Endodermal cell (in vitro differentiated cells): ENCODE results near the gene ZNF730. TPM values are rescaled to one million over a fixed set of nuclear protein-coding genes. Genes with fewer than 3 reads are reported as not detected.
"Not testable (repeated sequence)": the region's sequence is repeated elsewhere in the genome, so short reads cannot be mapped to it uniquely, and the experiment has no call there.

Experiments used
- DNase-seq: peaks from one replicate; pipeline ENCODE4 v3.0.0-alpha.2; 2017
- H3K27ac ChIP-seq: 2 replicates; pipeline ENCODE4 v1.5.1; 2013; ENCODE audit warnings: mild to moderate bottlenecking, low read depth, low read length, moderate library complexity
- H3K27me3 ChIP-seq: 2 replicates; pipeline ENCODE4 v1.6.1; 2013; ENCODE audit warnings: mild to moderate bottlenecking, low read length, moderate library complexity; ENCODE audit not compliant: insufficient read depth, control insufficient read depth, poor library complexity, severe bottlenecking
- H3K36me3 ChIP-seq: 2 replicates; pipeline ENCODE4 v1.7.0; 2013; ENCODE audit warnings: mild to moderate bottlenecking, low read length, moderate library complexity; ENCODE audit not compliant: control insufficient read depth, insufficient read depth
- H3K4me1 ChIP-seq: one replicate; pipeline ENCODE4 v1.7.0; 2013; ENCODE audit warnings: low read length; ENCODE audit not compliant: control insufficient read depth, insufficient read depth
- H3K4me3 ChIP-seq: 2 replicates; pipeline ENCODE4 v1.5.1; 2013; ENCODE audit warnings: mild to moderate bottlenecking, low read length, moderate library complexity
- H3K9ac ChIP-seq: 2 replicates; pipeline ENCODE4 v1.6.1; 2013; ENCODE audit warnings: mild to moderate bottlenecking, low read length, moderate library complexity; ENCODE audit not compliant: poor library complexity, severe bottlenecking; ENCODE audit errors: extremely low read depth
- H3K9me3 ChIP-seq: 2 replicates; pipeline ENCODE4 v1.6.1; 2013; ENCODE audit warnings: mild to moderate bottlenecking, low read length, moderate library complexity; ENCODE audit not compliant: control insufficient read depth
- H3K27ac Mint-ChIP-seq: 2 replicates; pipeline ENCODE4 v1.8.0; 2020; ENCODE audit warnings: mixed read lengths
- H3K27me3 Mint-ChIP-seq: 2 replicates; pipeline ENCODE4 v1.8.0; 2021; ENCODE audit warnings: mild to moderate bottlenecking, mixed read lengths; ENCODE audit not compliant: insufficient read depth
- H3K36me3 Mint-ChIP-seq: 2 replicates; pipeline ENCODE4 v1.8.0; 2020; ENCODE audit warnings: low read depth, mixed read lengths
- H3K4me1 Mint-ChIP-seq: 2 replicates; pipeline ENCODE4 v1.8.0; 2020; ENCODE audit warnings: mixed read lengths
- H3K4me3 Mint-ChIP-seq: 2 replicates; pipeline ENCODE4 v1.8.0; 2020; ENCODE audit warnings: mild to moderate bottlenecking, moderate library complexity, mixed read lengths
- H3K9me3 Mint-ChIP-seq: 2 replicates; pipeline ENCODE4 v1.8.0; 2020; ENCODE audit warnings: mild to moderate bottlenecking, mixed read lengths
- WGBS, 2 experiments: methylation state at CpG; one replicate each; pipeline versions ENCODE4 v1.1.5 to v1.1.7; 2013; ENCODE audit warnings: missing lambda C conversion rate in 2 of 2, mixed read lengths in 1 of 2; ENCODE audit not compliant: insufficient coverage in 1 of 2, insufficient read length in 1 of 2; 5-methylcytosine and 5-hydroxymethylcytosine counted together
- total RNA-seq, 2 donors: library from RNA; stranded (reverse); fragmentation: NEBNext Ultra II Directional in 1 of 2; extraction: Animal tissue kit (Norgen Biotek cat#: 25700) in 1 of 2; gene quantifications; 2 replicates in 1 of 2; 3 replicates in 1 of 2; pipeline ENCODE4 v1.2.1, GENCODE V29; 2021
- TF ChIP-seq, protein P1 (sequence below): fragments of 200-600 bp; sonication (generic); conservative IDR thresholded peaks from 2 replicates; pipeline ENCODE4 v1.5.0; 2021; ENCODE audit warnings: antibody characterized with exemption, mild to moderate bottlenecking

The ZNF730 gene
- total RNA-seq, 2 donors from 2014 or later = 40.3 to 83.9 TPM

DNA sequence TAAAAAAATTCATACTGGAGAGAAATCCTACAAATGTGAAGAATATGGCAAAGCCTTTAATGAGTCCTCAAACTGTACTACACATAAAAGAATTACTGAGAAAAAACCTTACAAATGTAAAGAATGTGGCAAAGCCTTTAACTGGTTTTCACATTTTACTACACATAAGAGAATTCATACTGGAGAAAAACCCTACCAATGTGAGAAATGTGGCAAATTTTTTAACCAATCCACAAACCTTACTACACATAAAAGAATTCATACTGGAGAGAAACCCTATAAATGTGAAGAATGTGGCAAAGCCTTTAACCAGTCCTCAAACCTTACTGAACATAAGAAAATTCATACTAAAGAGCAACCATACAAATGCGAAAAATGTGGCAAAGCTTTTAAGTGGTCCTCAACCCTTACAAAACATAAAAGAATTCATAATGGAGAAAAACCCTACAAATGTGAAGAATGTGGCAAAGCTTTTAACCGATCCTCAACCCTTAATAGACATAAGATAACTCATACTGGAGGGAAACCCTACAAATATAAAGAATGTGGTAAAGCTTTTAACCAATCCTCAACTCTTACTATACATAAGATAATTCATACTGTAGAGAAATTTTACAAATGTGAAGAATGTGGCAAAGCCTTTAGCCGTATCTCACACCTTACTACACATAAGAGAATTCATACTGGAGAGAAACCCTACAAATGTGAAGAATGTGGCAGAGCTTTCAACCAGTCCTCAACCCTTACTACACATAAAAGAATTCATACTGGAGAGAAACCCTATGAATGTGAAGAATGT is 29.0 kb downstream of the ZNF730 start:
- Histone ChIP-seq H3K36me3 (peaks cover 69% of the 10 kb centered on the region), H3K9me3 (peaks cover 92% of the 10 kb centered on the region), H3K4me3 (peak overlapping the region; percentile 72), H3K27me3 (no peaks in the 10 kb centered on the region), H3K9ac (no peak overlapping the region), H3K4me1 (no peaks in the 10 kb centered on the region), H3K27ac (no peak overlapping the region)
- Mint-ChIP-seq H3K9me3 (peaks cover 86% of the 10 kb centered on the region), H3K27ac (no peak overlapping the region), H3K36me3 (peaks cover 72% of the 10 kb centered on the region), H3K4me1 (no peaks in the 10 kb centered on the region), H3K4me3 (no peak overlapping the region), H3K27me3 (no peaks in the 10 kb centered on the region)
- TF ChIP-seq, protein P1, sequence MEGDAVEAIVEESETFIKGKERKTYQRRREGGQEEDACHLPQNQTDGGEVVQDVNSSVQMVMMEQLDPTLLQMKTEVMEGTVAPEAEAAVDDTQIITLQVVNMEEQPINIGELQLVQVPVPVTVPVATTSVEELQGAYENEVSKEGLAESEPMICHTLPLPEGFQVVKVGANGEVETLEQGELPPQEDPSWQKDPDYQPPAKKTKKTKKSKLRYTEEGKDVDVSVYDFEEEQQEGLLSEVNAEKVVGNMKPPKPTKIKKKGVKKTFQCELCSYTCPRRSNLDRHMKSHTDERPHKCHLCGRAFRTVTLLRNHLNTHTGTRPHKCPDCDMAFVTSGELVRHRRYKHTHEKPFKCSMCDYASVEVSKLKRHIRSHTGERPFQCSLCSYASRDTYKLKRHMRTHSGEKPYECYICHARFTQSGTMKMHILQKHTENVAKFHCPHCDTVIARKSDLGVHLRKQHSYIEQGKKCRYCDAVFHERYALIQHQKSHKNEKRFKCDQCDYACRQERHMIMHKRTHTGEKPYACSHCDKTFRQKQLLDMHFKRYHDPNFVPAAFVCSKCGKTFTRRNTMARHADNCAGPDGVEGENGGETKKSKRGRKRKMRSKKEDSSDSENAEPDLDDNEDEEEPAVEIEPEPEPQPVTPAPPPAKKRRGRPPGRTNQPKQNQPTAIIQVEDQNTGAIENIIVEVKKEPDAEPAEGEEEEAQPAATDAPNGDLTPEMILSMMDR = no peak
- no peak for DNase-seq
- 100% methylated on average over 1 to 3 of the region's 3 CpGs for WGBS, 2 experiments

DNA sequence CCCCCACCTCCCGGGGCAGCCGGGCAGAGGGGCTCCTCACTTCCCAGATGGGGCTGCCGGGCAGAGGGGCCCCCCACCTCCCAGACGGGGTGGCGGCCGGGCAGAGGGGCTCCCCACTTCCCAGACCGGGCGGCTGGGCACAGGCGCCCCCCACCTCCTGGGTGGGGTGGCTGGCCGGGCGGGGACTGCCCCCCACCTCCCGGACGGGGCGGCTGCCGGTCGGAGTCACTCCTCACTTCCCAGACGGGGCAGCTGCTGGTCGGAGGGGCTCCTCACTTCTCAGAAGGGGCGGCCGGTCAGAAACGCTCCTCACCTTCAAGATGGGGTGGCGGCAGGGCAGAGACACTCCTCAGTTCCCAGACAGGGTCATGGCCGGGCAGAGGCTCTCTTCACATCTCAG is 43.9 kb downstream of the ZNF730 start:
- H3K36me3 Mint-ChIP-seq = peaks cover 41% of the 10 kb centered on the region
- no peak overlapping the region for H3K4me3 Mint-ChIP-seq
- peaks cover 68% of the 10 kb centered on the region for H3K9me3 ChIP-seq
- DNase-seq = no peak
- no peaks in the 10 kb centered on the region for H3K27me3 Mint-ChIP-seq
- no peaks in the 10 kb centered on the region for H3K4me1 ChIP-seq
- H3K27me3 ChIP-seq = no peaks in the 10 kb centered on the region
- H3K9ac ChIP-seq = no peak overlapping the region
- H3K27ac Mint-ChIP-seq = no peak overlapping the region
- H3K36me3 ChIP-seq = no peaks in the 10 kb centered on the region
- 92 to 94% methylated on average over 8 to 23 of the region's 23 CpGs for WGBS, 2 experiments
- H3K4me1 Mint-ChIP-seq = no peaks in the 10 kb centered on the region
- TF ChIP-seq, protein P1 = no peak
- no peak overlapping the region for H3K4me3 ChIP-seq
- peaks cover 86% of the 10 kb centered on the region for H3K9me3 Mint-ChIP-seq
- H3K27ac ChIP-seq = no peak overlapping the region

DNA sequence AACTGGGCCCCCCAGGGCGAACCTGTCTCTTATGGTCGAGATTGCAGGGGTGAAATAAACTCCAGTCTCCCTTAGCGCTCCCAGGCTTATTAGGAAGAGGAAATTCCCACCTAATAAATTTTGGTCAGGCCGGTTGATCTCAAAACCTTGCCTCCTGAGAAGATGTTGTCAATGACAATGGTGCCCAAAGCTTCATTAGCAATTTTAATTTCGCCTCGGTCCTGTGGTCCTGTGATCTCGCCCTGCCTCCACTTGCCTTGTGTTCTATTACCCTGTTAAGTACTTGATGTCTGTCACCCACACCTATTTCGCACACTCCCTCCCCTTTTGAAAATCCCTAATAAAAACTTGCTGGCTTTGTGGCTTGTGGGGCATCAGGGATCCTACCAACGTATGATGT is 51.5 kb downstream of the ZNF730 start:
- H3K27me3 Mint-ChIP-seq, H3K4me1 Mint-ChIP-seq, H3K9ac ChIP-seq, H3K4me3 Mint-ChIP-seq, H3K4me3 ChIP-seq, H3K27me3 ChIP-seq, H3K27ac Mint-ChIP-seq, H3K27ac ChIP-seq, H3K36me3 ChIP-seq, H3K4me1 ChIP-seq: not testable (repeated sequence)
- peaks cover 66% of the 10 kb centered on the region for H3K9me3 ChIP-seq
- peak; percentile 50 for DNase-seq
- Mint-ChIP-seq H3K9me3 (peaks cover 60% of the 10 kb centered on the region), H3K36me3 (peaks cover 18% of the 10 kb centered on the region)
- 39 to 41% methylated on average over 9 of the region's 9 CpGs for WGBS, 2 experiments
